NB4 (cell line): ENCODE data around the gene BAG1.

ENCODE experiments used
- POLR2A ChIP-seq: IDR thresholded peaks from 2 replicates; pipeline ENCODE4 v1.6.1; 2011; ENCODE audit warnings: mild to moderate bottlenecking; ENCODE audit not compliant: insufficient read length; ENCODE audit errors: extremely low read depth
- TF ChIP-seq, protein P1 (sequence below): IDR thresholded peaks from one replicate; pipeline ENCODE4 v1.5.1; 2012; ENCODE audit warnings: low read depth, low read length

DNA sequence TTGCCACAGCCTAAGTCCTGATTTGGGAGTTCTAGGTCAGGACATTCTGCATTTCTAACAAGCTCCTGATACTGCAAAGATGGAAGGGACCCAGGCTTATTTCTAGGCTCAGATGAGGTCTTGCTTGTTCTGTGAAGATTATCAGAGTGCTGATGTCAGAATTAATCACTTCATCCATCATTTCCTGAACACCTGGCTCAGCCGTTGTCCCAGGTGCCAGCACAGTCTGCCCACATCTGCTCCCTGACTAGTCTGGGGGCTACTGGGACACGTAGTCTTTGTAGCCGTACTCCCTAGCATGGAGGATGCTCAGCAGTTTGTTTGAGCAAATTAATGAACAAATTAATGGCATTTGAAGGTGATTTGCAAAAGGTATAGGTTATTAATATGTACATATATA, 42.5 kb downstream of the BAG1 start:
- TF ChIP-seq, protein P1, sequence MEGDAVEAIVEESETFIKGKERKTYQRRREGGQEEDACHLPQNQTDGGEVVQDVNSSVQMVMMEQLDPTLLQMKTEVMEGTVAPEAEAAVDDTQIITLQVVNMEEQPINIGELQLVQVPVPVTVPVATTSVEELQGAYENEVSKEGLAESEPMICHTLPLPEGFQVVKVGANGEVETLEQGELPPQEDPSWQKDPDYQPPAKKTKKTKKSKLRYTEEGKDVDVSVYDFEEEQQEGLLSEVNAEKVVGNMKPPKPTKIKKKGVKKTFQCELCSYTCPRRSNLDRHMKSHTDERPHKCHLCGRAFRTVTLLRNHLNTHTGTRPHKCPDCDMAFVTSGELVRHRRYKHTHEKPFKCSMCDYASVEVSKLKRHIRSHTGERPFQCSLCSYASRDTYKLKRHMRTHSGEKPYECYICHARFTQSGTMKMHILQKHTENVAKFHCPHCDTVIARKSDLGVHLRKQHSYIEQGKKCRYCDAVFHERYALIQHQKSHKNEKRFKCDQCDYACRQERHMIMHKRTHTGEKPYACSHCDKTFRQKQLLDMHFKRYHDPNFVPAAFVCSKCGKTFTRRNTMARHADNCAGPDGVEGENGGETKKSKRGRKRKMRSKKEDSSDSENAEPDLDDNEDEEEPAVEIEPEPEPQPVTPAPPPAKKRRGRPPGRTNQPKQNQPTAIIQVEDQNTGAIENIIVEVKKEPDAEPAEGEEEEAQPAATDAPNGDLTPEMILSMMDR = no peak
- no peak for TF ChIP-seq POLR2A
